ENCODE results near the gene SLC35E4.
A peak's percentile ranks its signal among the peaks of the same experiment; 100 is the strongest.
"Not testable (repeated sequence)": the region's sequence is repeated elsewhere in the genome, so short reads cannot be mapped to it uniquely, and the experiment has no call there.

The SLC35E4 gene

DNA sequence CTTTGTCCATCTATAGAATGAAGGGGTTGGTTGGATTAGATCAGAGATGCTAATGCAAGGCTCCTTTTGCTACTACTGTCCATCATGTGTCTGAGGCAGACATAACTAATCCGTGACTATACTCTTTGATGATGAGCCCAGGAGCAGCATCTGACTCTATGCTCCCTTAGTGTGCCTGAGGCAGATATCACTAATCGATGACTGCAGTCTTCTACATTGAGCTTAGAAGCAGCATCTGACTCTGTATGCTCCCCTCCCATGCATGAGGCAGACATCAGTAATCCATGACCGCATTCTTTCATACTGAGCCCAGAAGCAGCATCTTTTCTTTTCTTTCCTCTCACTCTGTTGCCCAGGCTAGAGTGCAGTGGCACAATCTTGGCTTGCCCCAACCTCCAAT lies 24.4 kb upstream of the SLC35E4 start:
- DNase-seq (ENCODE audit: low read depth, low spot score) = no peak

DNA sequence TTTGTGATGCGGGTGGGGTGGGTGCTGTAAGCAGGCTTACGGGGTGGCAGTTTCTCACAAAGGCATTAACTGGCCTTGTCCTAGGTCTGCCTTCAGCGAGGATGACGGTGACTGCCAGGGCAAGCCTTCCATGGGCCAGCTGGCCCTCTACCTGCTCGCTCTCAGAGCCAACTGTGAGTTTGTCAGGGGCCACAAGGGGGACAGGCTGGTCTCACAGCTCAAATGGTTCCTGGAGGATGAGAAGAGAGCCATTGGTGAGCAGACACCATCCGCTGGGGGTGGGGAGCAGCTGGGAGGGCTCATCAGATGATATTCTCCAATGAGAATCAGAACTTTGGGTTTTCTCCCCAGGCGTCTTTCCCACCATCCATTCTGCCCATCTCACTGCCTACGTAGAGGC lies 22.8 kb upstream of the SLC35E4 start:
- no peak for DNase-seq (ENCODE audit: low read depth, low spot score)

DNA sequence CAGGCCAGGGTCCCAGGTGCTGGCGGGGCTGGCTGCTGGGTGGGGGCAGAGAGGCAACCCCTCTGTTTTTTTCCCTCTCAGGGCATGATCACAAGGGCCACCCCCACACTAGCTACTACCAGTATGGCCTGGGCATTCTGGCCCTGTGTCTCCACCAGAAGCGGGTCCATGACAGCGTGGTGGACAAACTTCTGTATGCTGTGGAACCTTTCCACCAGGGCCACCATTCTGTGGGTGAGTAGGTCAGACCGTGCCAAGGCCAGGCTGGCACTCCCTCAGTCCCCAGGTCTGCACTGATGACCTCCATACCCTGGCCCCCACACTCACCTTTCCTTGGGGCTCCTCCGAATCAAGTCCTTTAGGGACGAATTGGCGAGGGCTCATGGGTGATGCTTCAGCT lies 21.3 kb upstream of the SLC35E4 start:
- DNase-seq (ENCODE audit: low read depth, low spot score) = no peak

DNA sequence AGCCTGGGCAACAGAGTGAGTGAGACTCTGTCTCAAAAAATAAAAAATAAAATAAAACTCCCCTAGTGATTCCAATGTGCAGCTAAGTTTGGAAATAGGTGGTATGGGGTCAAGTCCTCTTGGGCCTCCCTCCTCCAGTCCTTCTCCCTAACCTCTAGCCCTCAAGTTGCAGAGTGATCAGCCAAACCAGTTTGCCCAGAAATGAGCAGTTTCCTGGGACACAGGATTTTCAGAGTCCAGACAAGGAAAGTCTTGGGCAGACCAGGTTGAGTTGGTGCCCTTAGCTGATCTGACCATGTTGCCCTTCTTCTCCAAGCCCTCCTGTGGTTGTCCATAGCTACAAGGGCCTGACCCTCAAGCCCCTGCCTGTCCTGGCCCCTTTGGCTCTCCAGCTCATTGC lies 20.7 kb upstream of the SLC35E4 start:
- DNase-seq (ENCODE audit: low read depth, low spot score) = no peak

DNA sequence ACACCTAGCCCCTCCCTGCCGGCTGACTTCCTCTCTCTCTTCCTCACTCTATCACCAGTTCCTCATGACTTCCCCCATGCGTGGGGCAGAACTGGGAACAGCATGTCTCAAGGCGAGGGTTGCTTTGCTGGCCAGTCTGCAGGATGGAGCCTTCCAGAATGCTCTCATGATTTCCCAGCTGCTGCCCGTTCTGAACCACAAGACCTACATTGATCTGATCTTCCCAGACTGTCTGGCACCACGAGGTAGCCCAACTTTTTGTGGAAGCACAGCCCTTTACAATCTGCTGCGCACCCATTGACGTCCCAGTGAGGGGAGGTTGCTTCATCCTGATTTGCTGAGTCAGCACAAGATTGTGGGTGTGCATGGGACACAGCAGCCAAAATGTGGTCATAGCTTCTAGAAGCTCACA lies 20.0 kb upstream of the SLC35E4 start:
- no peak for DNase-seq (ENCODE audit: low read depth, low spot score)

DNA sequence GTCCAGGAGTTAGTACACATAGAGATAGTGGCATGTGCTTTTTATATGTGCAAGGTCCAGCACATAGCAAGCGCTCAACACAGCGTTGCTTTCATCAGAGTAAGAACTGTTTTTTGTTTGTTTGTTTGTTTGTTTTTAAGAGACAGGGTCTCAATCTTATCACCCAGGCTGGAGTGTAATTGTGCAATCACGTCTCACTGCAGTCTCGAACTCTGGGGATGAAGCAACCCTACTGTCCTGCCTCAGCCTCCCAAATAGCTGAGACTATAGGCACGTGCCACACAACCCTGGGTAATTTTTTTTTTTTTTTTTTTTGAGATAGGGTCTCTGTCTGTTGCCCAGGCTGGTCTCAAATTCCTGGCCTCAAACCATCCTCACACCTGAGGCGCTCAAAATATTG lies 17.8 kb upstream of the SLC35E4 start:
- no peak for DNase-seq (ENCODE audit: low read depth, low spot score)

DNA sequence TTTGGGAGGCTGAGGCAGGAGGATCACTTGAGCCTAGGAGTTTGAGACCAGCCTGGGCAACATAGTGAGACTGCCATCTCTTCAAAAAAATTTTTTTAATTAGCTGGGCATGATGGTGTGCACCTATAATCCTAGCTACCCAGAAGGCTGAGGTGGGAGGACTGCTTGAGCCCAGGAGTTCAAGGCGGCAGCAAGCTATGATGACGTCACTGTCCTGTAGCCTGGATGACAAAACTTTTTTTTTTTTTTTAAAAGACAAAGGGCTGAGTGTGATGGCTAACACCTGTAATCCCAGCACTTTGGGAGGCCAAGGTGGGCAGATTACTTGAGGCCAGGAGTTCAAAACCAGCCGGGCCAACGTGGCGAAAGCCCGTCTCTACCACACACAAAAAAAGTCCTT lies 15.7 kb upstream of the SLC35E4 start:
- DNase-seq (ENCODE audit: low read depth, low spot score) = not testable (repeated sequence)

DNA sequence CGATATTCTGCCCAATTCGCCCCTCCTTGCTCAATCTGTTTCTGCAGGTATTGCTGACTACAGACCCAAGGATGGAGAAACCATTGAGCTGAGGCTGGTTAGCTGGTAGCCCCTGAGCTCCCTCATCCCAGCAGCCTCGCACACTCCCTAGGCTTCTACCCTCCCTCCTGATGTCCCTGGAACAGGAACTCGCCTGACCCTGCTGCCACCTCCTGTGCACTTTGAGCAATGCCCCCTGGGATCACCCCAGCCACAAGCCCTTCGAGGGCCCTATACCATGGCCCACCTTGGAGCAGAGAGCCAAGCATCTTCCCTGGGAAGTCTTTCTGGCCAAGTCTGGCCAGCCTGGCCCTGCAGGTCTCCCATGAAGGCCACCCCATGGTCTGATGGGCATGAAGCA lies 9.2 kb upstream of the SLC35E4 start:
- DNase-seq (ENCODE audit: low read depth, low spot score) = no peak

DNA sequence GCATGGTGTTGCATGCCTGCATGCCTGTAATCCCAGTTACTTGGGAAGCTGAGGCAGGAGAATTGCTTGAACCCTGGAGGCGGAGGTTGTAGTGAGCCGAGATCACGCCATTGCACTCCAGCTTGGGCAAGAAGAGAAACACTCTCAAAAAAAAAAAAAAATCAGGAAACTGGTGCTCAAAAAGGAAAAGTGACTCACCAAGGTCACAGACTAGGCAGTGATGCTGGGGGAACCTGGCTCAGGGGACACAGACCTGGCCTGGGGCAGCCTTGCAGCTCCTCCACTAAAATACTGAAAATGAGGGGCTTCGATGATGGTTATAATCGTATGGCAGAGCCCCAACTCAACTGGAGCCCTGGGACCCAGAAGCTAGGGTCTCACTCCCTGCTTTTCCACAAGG lies 8.1 kb upstream of the SLC35E4 start:
- DNase-seq (ENCODE audit: low read depth, low spot score) = no peak

DNA sequence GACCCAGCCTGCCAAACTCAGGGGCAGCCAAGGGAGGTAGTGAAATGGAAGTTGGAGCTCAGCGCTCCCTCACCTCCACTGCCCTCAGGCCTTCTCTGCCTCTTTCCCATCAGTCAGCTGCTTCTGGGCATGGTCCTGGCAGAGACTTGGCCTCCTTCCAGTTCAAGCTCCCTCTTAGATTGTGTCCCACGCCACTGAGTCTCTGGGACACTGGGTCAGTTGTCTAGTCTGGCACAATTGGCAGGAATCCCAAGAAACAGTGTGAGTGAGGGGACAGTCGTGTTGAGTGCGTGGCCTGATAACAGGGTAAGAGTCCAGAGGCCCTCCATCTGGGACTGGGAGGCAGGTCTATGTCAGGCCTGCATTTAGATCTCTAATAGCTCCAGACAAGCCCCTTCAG lies 7.1 kb upstream of the SLC35E4 start:
- DNase-seq (ENCODE audit: low read depth, low spot score) = no peak

DNA sequence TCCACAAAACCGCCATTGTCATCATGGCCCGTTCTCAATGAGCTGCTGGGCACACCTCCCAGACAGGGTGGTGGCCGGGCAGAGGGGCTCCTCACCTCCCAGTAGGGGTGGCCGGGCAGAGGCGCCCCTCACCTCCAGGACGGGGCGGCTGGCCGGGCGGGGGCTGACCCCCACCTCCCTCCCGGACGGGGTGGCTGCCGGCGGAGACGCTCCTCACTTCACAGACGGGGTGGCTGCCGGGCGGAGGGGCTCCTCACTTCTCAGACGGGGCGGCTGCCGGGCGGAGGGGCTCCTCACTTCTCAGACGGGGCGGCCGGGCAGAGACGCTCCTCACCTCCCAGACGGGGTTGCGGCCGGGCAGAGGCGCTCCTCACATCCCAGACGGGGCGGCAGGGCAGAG lies 4.1 kb upstream of the SLC35E4 start:
- not testable (repeated sequence) for DNase-seq (ENCODE audit: low read depth, low spot score)

DNA sequence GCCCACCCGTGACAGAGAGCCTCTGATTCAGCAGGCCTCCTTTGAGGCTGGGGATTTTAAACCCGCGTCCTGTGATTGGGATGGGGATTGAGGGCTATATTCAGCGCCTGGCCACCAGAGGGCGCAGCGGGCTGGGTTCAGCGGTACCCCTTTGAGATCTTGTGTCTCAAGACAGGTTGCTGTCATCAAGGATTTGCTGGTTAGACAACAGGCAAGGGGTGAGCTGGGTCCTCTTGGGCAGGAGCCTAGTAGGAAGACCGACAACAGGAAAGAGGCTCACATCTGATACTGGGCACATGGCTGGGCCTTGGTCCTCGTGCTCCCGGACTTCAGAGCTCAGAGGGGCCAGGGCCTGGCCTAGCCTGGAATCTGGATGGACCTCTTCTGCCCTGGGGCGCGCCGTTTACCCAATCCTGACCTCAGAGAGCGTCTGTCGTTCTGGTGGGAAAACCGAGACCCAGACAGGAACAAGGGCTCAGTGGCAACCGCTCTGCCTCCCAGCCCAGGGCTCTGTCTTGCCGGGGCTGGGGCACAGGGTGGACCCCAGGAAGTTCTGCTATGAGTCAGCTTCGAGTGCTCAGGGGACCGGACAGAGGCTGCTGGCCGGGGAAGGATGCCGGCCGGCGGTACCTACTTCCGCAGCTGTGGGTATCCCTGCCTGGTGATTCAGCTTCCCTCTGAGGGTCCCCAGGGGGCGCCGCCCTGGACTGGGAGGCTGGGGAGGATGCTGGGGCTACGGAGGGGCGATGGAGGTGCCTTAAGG lies 929 bp upstream of the SLC35E4 start:
- peak; percentile 75 for DNase-seq (ENCODE audit: low read depth, low spot score)

DNA sequence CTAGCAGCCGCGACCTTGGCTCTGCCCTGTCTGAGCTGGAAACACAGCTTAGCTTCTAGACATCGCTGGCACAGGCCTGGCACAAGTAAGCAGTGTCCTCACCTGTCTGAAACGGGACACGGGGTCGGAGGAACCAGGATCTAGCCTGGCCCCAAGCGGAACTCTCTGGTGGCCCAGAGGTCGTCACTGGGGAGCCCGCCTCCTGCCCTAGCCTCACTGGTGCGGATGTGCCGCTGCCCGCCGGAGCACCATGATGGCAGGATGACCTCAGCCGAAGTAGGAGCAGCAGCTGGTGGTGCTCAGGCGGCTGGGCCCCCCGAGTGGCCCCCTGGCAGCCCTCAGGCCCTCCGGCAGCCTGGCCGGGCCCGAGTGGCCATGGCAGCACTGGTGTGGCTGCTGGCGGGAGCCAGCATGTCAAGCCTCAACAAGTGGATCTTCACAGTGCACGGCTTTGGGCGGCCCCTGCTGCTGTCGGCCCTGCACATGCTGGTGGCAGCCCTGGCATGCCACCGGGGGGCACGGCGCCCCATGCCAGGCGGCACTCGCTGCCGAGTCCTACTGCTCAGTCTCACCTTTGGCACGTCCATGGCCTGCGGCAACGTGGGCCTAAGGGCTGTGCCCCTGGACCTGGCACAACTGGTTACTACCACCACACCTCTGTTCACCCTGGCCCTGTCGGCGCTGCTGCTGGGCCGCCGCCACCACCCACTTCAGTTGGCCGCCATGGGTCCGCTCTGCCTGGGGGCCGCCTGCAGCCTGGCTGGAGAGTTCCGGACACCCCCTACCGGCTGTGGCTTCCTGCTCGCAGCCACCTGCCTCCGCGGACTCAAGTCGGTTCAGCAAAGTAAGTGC lies 871 bp downstream of the SLC35E4 start:
- DNase-seq (ENCODE audit: low read depth, low spot score) = no peak

DNA sequence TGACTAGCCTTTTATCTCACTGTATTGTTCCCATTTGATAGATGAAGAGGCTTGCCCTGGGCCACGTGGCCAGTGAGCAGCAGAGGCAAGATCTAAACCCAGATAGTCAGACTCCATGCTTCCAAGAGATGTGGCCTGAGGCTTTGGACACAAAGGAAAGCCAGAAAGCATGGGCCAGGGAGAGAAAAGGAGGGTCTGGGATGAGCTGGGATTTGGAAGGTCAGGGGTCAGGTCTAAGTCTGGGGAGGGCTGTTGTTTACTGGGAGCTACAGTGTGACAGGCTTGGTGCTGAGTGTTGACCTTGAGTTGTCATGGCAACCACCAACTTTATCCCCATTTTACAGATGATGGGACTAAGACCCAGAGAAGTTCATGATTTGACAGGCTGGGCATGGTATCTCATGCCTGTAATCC lies 2.1 kb downstream of the SLC35E4 start:
- no peak for DNase-seq (ENCODE audit: low read depth, low spot score)

DNA sequence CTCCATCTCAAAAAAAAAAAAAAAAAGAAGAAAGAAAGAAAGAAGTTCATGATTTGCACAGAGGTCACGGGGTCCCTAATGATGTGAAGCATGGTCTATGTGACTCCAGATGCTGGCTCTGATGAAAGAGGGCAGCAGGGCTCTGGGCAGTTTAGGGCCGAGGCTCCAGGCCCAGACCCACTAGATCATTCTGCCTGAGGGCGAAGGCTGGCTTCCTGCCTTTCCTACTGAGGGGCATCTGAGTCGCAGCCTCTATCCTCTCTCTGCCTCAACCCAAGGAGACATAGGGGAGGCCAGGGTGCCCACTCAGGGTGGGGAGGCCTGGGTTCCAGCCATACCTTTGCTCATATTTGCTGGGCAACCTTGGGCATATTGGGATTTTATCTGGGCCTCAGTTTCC lies 4.8 kb downstream of the SLC35E4 start:
- DNase-seq (ENCODE audit: low read depth, low spot score) = no peak

DNA sequence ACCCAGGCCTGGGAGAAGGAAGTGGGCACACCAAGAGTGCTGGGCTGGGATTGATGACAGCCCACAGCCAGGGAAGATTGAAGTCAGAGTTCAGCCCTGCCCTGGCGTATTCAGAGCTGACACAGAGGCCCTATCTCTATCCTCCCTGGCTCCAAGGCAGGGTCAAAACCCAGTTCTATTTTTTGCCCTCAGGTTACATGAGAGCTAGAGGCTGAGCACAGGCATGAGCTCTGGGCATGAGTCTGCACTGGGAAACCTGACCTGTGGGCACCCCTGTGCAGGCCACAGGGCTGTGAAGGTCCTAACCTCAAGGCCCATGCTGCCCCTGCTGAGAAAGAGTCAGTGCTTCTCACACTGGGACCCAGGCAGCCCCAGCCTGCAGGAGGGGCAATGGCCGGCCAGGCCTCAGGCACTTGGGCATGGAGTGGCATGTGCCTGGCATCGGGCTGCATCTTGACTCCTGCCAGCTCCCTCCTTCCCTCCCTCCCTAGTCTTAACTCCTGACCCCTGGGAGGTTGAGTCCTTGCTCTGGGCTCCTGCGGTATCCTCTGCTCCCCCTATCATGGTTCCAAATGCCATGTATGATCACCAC lies 5.4 kb downstream of the SLC35E4 start:
- DNase-seq (ENCODE audit: low read depth, low spot score) = no peak

DNA sequence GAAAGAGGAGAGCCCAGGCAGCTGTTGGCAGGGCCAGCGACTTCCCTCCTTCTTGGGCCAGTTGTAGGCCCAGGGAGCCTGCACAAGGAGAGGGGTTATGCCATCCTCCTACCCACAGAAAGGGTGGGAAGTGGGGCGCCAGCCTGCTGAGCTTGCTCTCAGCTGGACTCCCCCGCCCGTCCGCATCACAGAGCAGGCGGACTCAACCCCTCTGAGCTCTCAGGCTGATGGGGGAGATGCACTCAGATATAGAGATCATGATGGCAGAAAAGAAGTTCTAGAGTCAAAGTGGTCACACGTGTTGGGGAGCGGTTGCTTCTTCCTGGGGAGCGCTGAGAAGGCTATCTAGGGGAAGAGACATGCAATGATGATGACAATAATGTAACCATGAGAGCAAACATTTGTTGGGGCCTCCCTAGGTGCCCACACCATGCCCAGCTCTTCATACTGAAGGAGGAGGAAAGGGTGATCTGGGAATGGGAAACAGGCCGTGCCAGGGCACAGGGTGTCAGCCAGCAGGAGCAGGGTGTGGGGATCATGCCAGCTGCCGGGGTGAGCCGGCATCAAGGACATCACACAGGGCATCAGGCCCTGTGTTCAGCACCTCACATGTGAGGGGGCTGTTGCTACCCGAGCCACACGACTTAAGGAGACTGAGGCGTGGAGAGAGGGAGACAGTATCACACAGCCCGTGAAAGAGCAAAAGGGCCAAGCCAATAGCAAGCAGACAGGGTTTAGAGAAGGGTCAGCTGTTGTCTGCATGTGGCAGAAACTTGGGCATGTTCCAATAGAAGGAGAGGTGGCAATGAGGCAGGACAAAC lies 7.7 kb downstream of the SLC35E4 start:
- no peak for DNase-seq (ENCODE audit: low read depth, low spot score)

DNA sequence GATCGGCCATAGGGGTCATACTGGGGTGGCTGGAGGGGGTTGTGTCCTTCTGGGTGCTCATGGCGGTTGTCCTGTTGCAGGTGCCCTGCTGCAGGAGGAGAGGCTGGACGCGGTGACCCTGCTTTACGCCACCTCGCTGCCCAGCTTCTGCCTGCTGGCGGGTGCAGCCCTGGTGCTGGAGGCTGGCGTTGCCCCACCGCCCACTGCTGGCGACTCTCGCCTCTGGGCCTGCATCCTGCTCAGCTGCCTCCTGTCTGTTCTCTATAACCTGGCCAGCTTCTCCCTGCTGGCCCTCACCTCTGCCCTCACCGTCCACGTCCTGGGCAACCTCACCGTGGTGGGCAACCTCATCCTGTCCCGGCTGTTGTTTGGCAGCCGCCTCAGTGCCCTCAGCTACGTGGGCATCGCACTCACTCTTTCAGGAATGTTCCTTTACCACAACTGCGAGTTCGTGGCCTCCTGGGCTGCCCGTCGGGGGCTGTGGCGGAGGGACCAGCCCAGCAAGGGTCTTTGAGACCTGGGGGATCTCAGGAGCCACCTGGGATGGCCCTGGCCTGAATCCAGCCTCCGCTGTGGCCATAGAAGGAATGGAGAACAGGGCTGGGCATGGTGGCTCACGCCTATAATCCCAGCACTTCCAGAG lies 11.1 kb downstream of the SLC35E4 start:
- DNase-seq (ENCODE audit: low read depth, low spot score) = no peak

DNA sequence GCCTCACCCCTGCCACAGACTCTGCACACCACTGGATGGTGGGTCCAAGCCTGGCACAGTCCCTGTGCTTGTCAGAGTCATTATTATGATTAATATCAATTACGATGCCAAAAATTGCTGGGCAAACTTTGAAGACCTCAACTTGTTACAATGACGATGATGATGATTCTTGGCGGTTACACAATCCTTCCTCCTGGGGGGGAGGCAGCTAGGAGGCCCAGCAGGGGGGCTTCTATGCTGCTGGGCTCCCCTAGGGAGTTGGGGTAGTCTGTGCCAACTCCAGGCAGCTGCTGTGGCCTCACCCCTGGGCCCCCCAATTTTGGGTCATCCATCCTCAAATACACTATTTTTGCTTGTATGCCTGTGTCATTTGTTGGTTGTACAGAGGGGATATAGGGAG lies 12.0 kb downstream of the SLC35E4 start:
- no peak for DNase-seq (ENCODE audit: low read depth, low spot score)

DNA sequence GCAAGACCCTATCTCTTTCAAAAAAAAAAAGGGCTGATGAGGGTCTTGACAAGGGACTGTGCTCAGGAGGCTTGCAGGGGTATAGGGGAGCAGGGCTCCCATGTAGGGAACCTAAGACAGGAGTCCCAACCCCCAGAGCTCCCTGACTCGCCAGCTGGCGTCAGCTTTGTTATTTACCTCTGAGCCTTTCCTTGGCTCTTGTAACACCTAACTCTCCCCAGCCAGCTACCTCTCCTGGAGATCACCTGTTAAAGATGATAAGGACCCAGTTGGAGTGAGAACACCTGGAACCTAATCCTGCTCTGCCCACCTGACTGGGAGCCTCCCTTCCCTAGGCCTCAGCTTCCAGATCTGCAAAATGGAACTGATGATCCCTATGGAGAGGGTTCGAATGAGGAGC lies 13.2 kb downstream of the SLC35E4 start:
- no peak for DNase-seq (ENCODE audit: low read depth, low spot score)

DNA sequence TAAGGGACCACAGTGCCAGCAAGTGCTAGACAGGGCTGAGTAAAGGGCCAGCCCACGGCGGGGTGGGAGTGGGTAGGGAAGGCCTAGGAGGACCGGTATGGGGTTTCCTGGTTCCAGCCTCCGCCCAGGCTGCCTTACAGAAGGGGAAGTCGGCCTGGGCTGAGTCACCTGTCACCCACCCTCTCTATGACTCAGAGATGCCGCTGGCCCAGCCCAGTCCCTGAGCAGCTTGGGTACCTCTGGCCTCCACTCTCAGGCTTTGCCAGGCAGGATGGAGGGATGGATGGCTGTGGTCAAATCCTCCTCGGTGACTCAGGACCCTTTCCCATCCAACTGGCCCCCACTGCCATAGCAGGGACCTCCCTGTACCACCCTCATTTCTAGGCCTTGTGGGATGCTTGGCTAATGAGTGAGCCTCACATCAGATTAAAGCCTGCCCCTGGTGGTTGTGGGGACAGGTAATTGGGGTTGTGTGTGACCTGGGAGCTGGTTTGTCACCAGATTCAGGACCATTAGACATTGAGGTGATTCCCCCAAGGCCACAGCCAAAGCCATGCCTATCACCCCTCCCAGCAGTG lies 13.9 kb downstream of the SLC35E4 start:
- DNase-seq (ENCODE audit: low read depth, low spot score) = no peak
